H54 (cell line): Measurements from ENCODE around the gene TPSG1.
"Not testable (repeated sequence)": the region's sequence is repeated elsewhere in the genome, so short reads cannot be mapped to it uniquely, and the experiment has no call there.

Source experiments
- DNase-seq: peaks from one replicate; pipeline ENCODE4 v3.0.0; 2011; ENCODE audit warnings: low spot score, mixed read lengths; ENCODE audit not compliant: insufficient read length
- FAIRE-seq: peaks from 3 replicates; lab custom pipeline; 2011; peaks lifted over from hg19 to GRCh38; lab: Jason Lieb, UNC
- POLR2A ChIP-seq: IDR thresholded peaks from 2 replicates; pipeline ENCODE4 v1.6.1; 2011; ENCODE audit warnings: low read depth, mild to moderate bottlenecking, low read length

Gene TPSG1

GRCh38 chr16:1245452-1246020 lies 20.5 kb upstream of the TPSG1 start:
- no peak for TF ChIP-seq POLR2A
- no peak for FAIRE-seq
- DNase-seq = no peak

GRCh38 chr16:1244881-1245280 lies 19.8 kb upstream of the TPSG1 start:
- DNase-seq (no peak), FAIRE-seq (no peak)
- no peak for TF ChIP-seq POLR2A

GRCh38 chr16:1243907-1244850 lies 19.1 kb upstream of the TPSG1 start:
- DNase-seq, FAIRE-seq: not testable (repeated sequence)

GRCh38 chr16:1243363-1243762 lies 18.3 kb upstream of the TPSG1 start:
- not testable (repeated sequence) for FAIRE-seq, DNase-seq

GRCh38 chr16:1241081-1241480 lies 16.0 kb upstream of the TPSG1 start:
- FAIRE-seq, DNase-seq: not testable (repeated sequence)

- FAIRE-seq = not testable (repeated sequence)
Observed at GRCh38 chr16:1240436-1240835, 15.4 kb upstream of the TPSG1 start, which contains the start of gene TPSAB1. TPSAB1 (plus strand) TSS chr16:1240705; CDS start chr16:1240939, 234 bp downstream.

GRCh38 chr16:1239575-1239974 lies 14.5 kb upstream of the TPSG1 start:
- FAIRE-seq, DNase-seq: not testable (repeated sequence)

More at GRCh38 chr16:1240436-1240835, 15.4 kb upstream of the TPSG1 start, which contains the start of gene TPSAB1:
- not testable (repeated sequence) for DNase-seq

- DNase-seq, FAIRE-seq: not testable (repeated sequence)
Observed at GRCh38 chr16:1238909-1239308, 13.8 kb upstream of the TPSG1 start.

- TF ChIP-seq POLR2A = no peak
- FAIRE-seq (no peak), DNase-seq (no peak)
Observed at GRCh38 chr16:1237990-1238389, 12.9 kb upstream of the TPSG1 start.

GRCh38 chr16:1236659-1237058 lies 11.6 kb upstream of the TPSG1 start:
- DNase-seq, FAIRE-seq: not testable (repeated sequence)

GRCh38 chr16:1232049-1232748 lies 7.1 kb upstream of the TPSG1 start:
- not testable (repeated sequence) for FAIRE-seq, DNase-seq

- not testable (repeated sequence) for FAIRE-seq, DNase-seq
Observed at GRCh38 chr16:1231301-1231700, 6.2 kb upstream of the TPSG1 start.

GRCh38 chr16:1230471-1231212 lies 5.6 kb upstream of the TPSG1 start:
- DNase-seq, FAIRE-seq: not testable (repeated sequence)

GRCh38 chr16:1230084-1230470 lies 5.0 kb upstream of the TPSG1 start, which contains the start of gene TPSB2:
TPSB2 (minus strand) TSS chr16:1230184; CDS start chr16:1229951, 233 bp downstream.
- not testable (repeated sequence) for FAIRE-seq, DNase-seq

GRCh38 chr16:1229476-1229875 lies 4.4 kb upstream of the TPSG1 start:
- FAIRE-seq, DNase-seq: not testable (repeated sequence)

GRCh38 chr16:1228227-1228626 lies 3.2 kb upstream of the TPSG1 start:
- not testable (repeated sequence) for DNase-seq, FAIRE-seq

GRCh38 chr16:1226692-1227091 lies 1.6 kb upstream of the TPSG1 start:
- not testable (repeated sequence) for FAIRE-seq, DNase-seq

- not testable (repeated sequence) for DNase-seq
- peak; percentile 70 for FAIRE-seq
Observed at GRCh38 chr16:1225728-1226311, 752 bp upstream of the TPSG1 start.
